GM18511 (cell line): ENCODE results near the gene DENND1A.

Experiments
- ATAC-seq: cut with Tn5 transposase; IDR thresholded peaks from one replicate; pipeline ENCODE4 v1.9.1; 2021; ENCODE audit warnings: mild to moderate bottlenecking, moderate library complexity; ENCODE audit not compliant: unreplicated experiment

DENND1A gene

GRCh38 chr9:123421186-123421585 is 508.7 kb downstream of the DENND1A start:
- no peak for ATAC-seq

GRCh38 chr9:123420592-123421111 is 509.3 kb downstream of the DENND1A start:
- ATAC-seq: no peak

DNA sequence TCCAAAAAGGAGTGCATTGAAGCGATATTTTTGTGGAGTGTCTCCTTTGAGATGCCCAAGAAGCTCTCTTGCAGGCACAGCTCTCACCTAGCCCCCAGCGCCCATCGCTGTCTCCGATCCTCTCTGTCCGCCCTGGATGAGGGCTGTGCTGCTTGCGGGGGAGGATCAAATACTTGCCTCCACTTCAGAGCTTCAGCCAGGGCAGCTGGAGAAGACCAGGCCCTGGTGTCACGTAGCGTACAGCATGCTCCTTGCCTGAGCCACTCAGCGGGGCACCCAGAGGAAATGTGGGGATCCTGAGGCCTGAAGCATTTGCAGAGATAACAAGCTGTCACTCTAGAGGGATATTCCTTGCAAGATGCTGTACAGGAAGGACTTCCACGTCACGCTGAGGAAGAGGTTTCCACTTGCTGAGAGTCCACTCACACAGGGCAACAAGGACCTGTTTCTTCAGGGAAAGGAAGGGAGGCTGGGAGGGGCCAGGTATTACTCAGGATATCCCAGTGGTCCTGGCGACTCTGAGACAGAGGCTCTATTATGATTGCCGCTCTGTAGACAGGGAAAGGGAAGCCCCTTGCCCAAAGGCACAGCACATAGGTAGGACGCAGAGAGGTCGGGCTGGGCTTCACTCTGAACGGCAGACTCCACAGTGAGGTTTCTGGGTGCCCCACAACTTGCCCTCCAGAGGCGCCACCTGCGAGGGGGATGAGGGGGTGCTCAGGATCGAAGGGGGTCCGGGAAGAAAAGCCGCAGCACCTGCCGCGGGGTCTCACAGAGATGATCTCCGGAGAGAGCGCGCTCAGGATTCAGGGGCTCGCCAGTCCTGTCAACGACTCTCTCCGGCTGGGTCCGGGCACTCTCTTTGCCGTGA is 510.0 kb downstream of the DENND1A start:
- ATAC-seq: no peak

DNA sequence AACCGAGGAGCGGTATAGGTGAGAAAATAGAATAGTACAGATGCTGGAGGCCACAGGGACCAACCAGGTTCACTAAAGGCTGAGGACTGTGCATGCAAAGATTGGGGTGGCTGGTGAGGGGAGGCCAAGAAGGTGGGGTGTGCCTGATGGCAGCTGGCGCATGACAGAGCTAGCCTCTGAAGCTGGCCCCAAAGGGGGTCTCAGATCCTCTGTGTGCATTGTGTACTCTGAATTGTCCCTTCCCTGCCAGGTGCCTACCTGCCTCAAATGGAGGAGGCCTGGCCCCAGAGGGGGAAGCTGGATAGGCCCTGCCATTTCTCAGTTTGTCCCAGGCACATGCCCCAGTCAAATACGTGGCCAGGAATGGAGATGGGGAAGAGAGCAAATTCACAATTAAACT is 510.8 kb downstream of the DENND1A start:
- no peak for ATAC-seq

DNA sequence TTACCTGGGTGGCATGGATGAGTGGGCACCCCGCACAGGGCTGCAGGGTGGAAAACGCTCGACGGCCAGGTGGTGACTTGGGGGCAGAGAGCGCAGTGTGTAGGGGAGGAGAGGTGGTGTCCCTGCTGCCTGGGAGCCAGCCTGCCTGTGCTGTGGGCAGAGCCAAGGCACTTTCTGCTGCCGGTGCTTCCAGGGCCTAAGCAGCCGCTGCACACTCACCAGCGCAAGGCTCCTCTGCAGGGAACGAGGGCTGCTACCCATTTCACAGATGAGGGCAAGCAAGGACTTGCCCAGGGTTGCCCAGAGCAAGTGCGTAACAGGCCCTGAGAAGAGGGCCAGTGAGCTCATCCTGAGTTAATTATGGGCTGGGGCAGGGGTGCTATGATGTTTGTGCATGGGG is 511.4 kb downstream of the DENND1A start:
- no peak for ATAC-seq

- ATAC-seq: no peak
These were observed 511.9 kb downstream of the DENND1A start for GRCh38 chr9:123418052-123418430.

GRCh38 chr9:123417289-123418051 is 512.5 kb downstream of the DENND1A start:
- no peak for ATAC-seq

GRCh38 chr9:123416176-123416575 is 513.8 kb downstream of the DENND1A start:
- no peak for ATAC-seq

- no peak for ATAC-seq
These were observed 514.7 kb downstream of the DENND1A start for GRCh38 chr9:123414936-123415930.

GRCh38 chr9:123414204-123414603 is 515.7 kb downstream of the DENND1A start:
- no peak for ATAC-seq

- ATAC-seq: no peak
These were observed 517.6 kb downstream of the DENND1A start for GRCh38 chr9:123412171-123412820.

DNA sequence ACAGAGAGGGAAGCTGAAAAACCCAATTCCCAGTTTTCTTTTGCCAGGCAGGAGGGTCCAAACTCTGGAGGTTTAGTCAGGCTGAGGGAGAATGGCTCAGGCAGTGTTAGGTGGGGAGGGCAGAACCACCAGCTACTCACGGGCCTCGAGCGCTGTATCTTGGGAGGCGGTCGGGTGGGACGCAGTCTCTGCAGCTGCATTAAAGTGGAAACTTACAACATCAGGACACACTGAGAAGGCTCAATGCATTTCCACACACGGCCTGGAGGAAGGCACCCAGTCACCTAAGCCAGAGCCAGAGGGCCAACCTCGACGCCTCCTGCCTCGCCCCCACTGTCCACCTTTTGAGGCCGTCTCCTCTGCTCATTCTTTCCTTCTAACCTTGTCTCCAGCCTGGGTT is 518.3 kb downstream of the DENND1A start:
- ATAC-seq: no peak

DNA sequence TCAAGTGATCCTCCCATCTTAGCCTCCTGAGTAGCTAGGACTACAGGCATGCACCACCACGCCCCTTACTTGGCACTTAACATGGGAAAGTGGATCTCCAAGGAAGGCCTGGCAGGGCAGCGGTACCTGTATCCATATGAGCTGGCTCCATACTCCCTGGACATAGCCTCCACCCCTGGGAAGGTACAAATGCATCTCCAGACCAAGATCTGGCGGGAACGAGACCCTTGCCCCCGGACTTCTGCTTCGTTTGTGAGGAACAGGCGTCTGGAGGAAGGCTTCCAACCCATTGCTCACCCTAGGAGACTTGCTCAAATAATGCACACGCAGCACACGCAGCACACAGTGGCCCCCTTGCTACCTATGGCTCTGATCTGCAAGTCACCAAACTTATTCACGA is 518.7 kb downstream of the DENND1A start:
- no peak for ATAC-seq

- no peak for ATAC-seq
These were observed 519.5 kb downstream of the DENND1A start for GRCh38 chr9:123410281-123410910.

DNA sequence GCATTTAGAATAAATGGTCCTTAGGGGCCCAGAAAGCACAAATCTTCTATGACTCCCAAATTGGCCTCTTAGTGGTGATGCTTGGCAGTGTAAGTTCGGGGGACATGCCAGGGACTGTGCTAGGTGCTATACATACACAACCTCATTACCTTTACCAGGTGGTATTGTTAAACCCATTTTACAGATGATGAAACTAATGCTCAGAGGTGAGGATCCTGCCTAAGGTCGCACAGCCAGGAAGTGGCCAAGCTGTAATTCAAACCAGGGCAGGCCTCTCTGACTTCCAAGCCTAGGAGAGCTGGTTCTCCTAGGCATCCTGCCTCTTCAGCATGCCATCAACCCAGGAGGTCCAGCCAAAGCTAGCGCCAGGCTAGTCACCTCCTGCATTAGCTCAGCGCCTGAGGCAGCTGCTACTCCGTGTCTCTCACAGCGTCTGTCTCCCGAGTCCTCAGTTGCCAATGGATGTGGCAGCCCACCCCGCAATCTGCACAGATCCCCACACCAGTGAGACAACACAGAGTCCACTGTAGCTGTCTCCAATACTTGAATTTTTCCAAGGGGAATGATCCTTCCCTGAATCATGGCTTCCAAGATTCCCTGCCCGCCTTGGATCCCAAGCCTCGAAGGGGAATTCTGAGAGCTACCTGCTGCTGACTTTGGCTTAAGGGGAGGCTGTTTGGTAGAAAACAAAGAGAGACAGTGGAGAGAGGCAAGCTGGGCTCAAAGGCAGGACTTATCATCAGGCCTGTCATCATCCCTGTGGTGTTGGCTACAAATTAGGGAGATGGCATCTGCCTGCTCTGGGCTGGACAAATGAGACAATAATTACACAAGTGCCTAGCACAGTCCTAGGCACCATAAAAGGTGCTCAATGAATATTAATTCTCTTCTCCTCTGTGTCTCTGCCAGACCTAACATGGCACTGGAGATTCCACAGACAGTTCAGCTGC is 521.3 kb downstream of the DENND1A start:
- ATAC-seq: no peak

GRCh38 chr9:123407217-123407851 is 522.6 kb downstream of the DENND1A start:
- no peak for ATAC-seq

GRCh38 chr9:123406691-123407216 is 523.2 kb downstream of the DENND1A start:
- ATAC-seq: no peak

- ATAC-seq: no peak
These were observed 523.9 kb downstream of the DENND1A start for GRCh38 chr9:123406016-123406415.
